Measurements from ENCODE around the gene UBASH3A. TPM values are rescaled to one million over a fixed set of nuclear protein-coding genes. Genes with fewer than 3 reads are reported as not detected.

Gene UBASH3A
- total RNA-seq, 1 experiment from 2014 or later: 0.07 TPM

GRCh38 chr21:42466700-42467099 lies 63.0 kb downstream of the UBASH3A start:
- RAD21 ChIA-PET (ENCODE audit: low non-redundant PET in 1 of 2, low total read pairs in 2 of 2, uncharacterized antibody in 2 of 2, unreplicated experiment in 2 of 2): interaction anchor here in 1 of 2 experiments (0.5 to 1.0 kb wide), 2 partner anchors 70 to 355 kb away, joined by 3 to 4 read pairs; no protein-coding TSS in a partner anchor
- H3K4me2 ChIP-seq (ENCODE audit: low read length): no peak overlapping the region
- no peaks in the 10 kb centered on the region for H3K79me2 ChIP-seq (ENCODE audit: insufficient read depth, low read length)
- POLR2A ChIA-PET: no interaction called here
- no peaks in the 10 kb centered on the region for H3K9me3 ChIP-seq (ENCODE audit: control insufficient read depth in 1 of 2, insufficient read depth in 1 of 2, low read depth in 1 of 2, low read length in 2 of 2)
- no peaks in the 10 kb centered on the region for H3K36me3 ChIP-seq (ENCODE audit: control insufficient read depth in 1 of 2, insufficient read depth in 2 of 2, low read length in 2 of 2)
- no peak for DNase-seq (ENCODE audit: low read depth, low spot score)
- no peak for ATAC-seq
- no peak overlapping the region for H3K4me3 ChIP-seq (replicated peaks in 1 of 2; ENCODE audit: low read depth in 1 of 2, low read length in 2 of 2)
- no peak overlapping the region for H3K27ac ChIP-seq (ENCODE audit: low read depth, low read length)
- no TSS peak for BruUV-seq (replicated peaks)
- H3K9me2 ChIP-seq (ENCODE audit: insufficient read depth): no peaks in the 10 kb centered on the region
- intact Hi-C loops (cut with micrococcal nuclease): loop anchor here (2.0 kb wide), 1 partner anchor 70 kb away; no protein-coding TSS in a partner anchor
- H3K4me1 ChIP-seq (ENCODE audit: control insufficient read depth in 1 of 2, insufficient read depth in 2 of 2, low read length in 2 of 2): peaks cover 3 to 15% of the 10 kb centered on the region in 2 experiments; a peak in 1 of 4 replicates
- CTCF ChIA-PET: interaction anchor here (1.0 to 1.3 kb wide), 3 partner anchors 15 to 70 kb away, joined by 3 to 10 read pairs (median 3); partner anchors contain the start of gene RSPH1
- no peaks in the 10 kb centered on the region for H4K20me1 ChIP-seq (ENCODE audit: insufficient read depth)
- no peaks in the 10 kb centered on the region for H3K27me3 ChIP-seq (ENCODE audit: insufficient read depth, low read length)
- no peak overlapping the region for H3K9ac ChIP-seq (ENCODE audit: low read length)
- TF ChIP-seq CEBPB (IDR thresholded peaks at IDR 0.05; ENCODE audit: low read depth) (no peak), ZNF274 (IDR thresholded peaks at IDR 0.05; ENCODE audit: low read depth, low read length) (no peak)
- H2AFZ ChIP-seq (ENCODE audit: low read depth, low read length, poor library complexity, severe bottlenecking): no peak overlapping the region

- ChIA-PET POLR2A (interaction anchor here (0.7 kb wide), 1 partner anchor 65 kb away, joined by 3 read pairs; no protein-coding TSS in a partner anchor), RAD21 (ENCODE audit: low non-redundant PET in 1 of 2, low total read pairs in 2 of 2, uncharacterized antibody in 2 of 2, unreplicated experiment in 2 of 2) (interaction anchor here in 1 of 2 experiments (0.5 to 1.0 kb wide), 3 partner anchors 70 to 354 kb away, joined by 3 to 4 read pairs (median 4); no protein-coding TSS in a partner anchor), CTCF (interaction anchor here (1.0 to 1.3 kb wide), 3 partner anchors 14 to 70 kb away, joined by 3 to 10 read pairs (median 3); partner anchors contain the start of gene RSPH1)
- H3K36me3 ChIP-seq (ENCODE audit: control insufficient read depth in 1 of 2, insufficient read depth in 2 of 2, low read length in 2 of 2): no peaks in the 10 kb centered on the region
- no peaks in the 10 kb centered on the region for H3K9me3 ChIP-seq (ENCODE audit: control insufficient read depth in 1 of 2, insufficient read depth in 1 of 2, low read depth in 1 of 2, low read length in 2 of 2)
- no peaks in the 10 kb centered on the region for H3K27me3 ChIP-seq (ENCODE audit: insufficient read depth, low read length)
- peak; percentile 23 for DNase-seq (ENCODE audit: low read depth, low spot score)
- H2AFZ ChIP-seq (ENCODE audit: low read depth, low read length, poor library complexity, severe bottlenecking): no peak overlapping the region
- peaks cover 3 to 15% of the 10 kb centered on the region in 2 experiments; a peak in 1 of 4 replicates for H3K4me1 ChIP-seq (ENCODE audit: control insufficient read depth in 1 of 2, insufficient read depth in 2 of 2, low read length in 2 of 2)
- no peaks in the 10 kb centered on the region for H3K79me2 ChIP-seq (ENCODE audit: insufficient read depth, low read length)
- intact Hi-C loops (cut with micrococcal nuclease): loop anchor here (2.0 kb wide), 1 partner anchor 69 kb away; no protein-coding TSS in a partner anchor
- H3K9me2 ChIP-seq (ENCODE audit: insufficient read depth): no peaks in the 10 kb centered on the region
- H3K27ac ChIP-seq (ENCODE audit: low read depth, low read length): no peak overlapping the region
- H4K20me1 ChIP-seq (ENCODE audit: insufficient read depth): no peaks in the 10 kb centered on the region
- no peak for TF ChIP-seq SIN3A (IDR thresholded peaks at IDR 0.05; ENCODE audit: low read depth)
- peak; percentile 64 for TF ChIP-seq RAD21 (IDR thresholded peaks at IDR 0.05; ENCODE audit: low read depth)
- TF ChIP-seq, protein P1, sequence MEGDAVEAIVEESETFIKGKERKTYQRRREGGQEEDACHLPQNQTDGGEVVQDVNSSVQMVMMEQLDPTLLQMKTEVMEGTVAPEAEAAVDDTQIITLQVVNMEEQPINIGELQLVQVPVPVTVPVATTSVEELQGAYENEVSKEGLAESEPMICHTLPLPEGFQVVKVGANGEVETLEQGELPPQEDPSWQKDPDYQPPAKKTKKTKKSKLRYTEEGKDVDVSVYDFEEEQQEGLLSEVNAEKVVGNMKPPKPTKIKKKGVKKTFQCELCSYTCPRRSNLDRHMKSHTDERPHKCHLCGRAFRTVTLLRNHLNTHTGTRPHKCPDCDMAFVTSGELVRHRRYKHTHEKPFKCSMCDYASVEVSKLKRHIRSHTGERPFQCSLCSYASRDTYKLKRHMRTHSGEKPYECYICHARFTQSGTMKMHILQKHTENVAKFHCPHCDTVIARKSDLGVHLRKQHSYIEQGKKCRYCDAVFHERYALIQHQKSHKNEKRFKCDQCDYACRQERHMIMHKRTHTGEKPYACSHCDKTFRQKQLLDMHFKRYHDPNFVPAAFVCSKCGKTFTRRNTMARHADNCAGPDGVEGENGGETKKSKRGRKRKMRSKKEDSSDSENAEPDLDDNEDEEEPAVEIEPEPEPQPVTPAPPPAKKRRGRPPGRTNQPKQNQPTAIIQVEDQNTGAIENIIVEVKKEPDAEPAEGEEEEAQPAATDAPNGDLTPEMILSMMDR (IDR thresholded peaks at IDR 0.05 in 2 of 3, conservative IDR thresholded peaks at IDR 0.05 in 1 of 3; ENCODE audit: borderline replicate concordance in 1 of 3, insufficient read depth in 1 of 3, low read depth in 2 of 3, low read length in 2 of 3): peak; percentile 31 to 37 (median 36); a peak in 3 of 6 replicates
- no peak overlapping the region for H3K9ac ChIP-seq (ENCODE audit: low read length)
- BruUV-seq (replicated peaks): no TSS peak
- no peak overlapping the region for H3K4me2 ChIP-seq (ENCODE audit: low read length)
- ATAC-seq: peak; percentile 65
- no peak overlapping the region for H3K4me3 ChIP-seq (replicated peaks in 1 of 2; ENCODE audit: low read depth in 1 of 2, low read length in 2 of 2)
Observed at GRCh38 chr21:42467140-42467983, 63.7 kb downstream of the UBASH3A start.

All from HCT116 (cell line).